GM12892 (cell line): ENCODE data around the gene PACC1.

Source experiments
- POLR2A ChIP-seq: IDR thresholded peaks from 2 replicates; pipeline ENCODE4 v1.6.1; 2011; ENCODE audit warnings: low read depth, low read length, control low read depth
- TAF1 ChIP-seq: IDR thresholded peaks from 2 replicates; pipeline ENCODE4 v1.6.1; 2011; ENCODE audit warnings: low read depth, mild to moderate bottlenecking, control low read depth, low read length, borderline replicate concordance

DNA sequence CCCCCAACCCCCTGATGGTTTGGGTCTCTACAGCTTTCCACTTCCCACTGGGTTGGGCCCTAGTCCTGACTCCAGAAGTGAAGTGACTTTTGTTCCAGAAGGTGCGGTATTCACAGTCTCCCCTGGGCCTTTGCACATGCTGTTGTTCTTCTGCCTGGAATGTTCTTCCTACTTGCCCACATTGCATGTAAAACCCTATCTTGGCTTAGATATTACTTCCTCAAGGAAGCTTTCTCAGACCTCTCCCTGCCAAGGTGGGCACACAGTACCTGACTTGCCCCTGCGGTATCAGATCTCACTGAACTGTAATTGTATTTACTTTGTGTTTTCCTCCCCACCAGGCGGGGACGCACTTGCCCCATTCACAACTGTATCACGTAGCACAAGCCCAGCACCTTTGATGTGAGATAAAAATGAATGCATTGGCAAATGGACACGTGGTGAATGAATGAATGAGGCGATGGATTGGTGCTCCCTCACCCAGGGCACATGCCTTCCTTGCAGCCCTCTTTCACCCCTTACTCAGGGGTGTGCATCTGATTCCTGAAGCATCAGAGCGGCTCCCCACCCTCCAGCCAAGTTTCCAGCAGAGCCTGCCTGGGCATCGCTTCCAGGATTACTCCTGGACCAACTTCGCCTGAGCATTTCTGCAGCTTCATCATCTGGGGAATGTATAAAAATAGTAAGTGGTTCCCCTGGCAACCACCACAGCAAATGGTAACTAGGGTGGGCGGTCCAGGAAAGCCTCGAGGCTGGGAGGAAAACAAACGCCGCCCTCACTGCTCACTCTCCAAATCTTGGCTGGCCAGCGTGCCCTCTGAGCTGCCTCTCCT is 37.9 kb upstream of the PACC1 start:
- TF ChIP-seq POLR2A = no peak
- TF ChIP-seq TAF1 = no peak
